DOHH2 (cell line): ENCODE results near the gene FAAH.

Source experiments
- CTCF ChIP-seq: fragments of 200-600 bp; sonication (generic); IDR thresholded peaks from one replicate; pipeline ENCODE4 v1.5.1; 2014; ENCODE audit warnings: antibody characterized with exemption, mild to moderate bottlenecking, low read depth, low read length; ENCODE audit not compliant: poor library complexity, severe bottlenecking
- EZH2phosphoT487 ChIP-seq: fragments of 200-600 bp; sonication (generic); IDR thresholded peaks from 2 replicates; pipeline ENCODE4 v1.6.1; 2017; ENCODE audit warnings: borderline replicate concordance, mild to moderate bottlenecking, antibody characterized with exemption, low read length, moderate library complexity, mixed read lengths

GRCh38 chr1:46423574-46424240 lies 29.6 kb downstream of the FAAH start:
- TF ChIP-seq CTCF (no peak), EZH2phosphoT487 (no peak)
